ENCODE data around the gene ZNF124.

The ZNF124 gene

GRCh38 chr1:247210376-247211117 is 38.7 kb upstream of the ZNF124 start:
- no peak for TF ChIP-seq CTCF (IDR thresholded peaks at IDR 0.05; ENCODE audit: low read length)
- Histone ChIP-seq H3K9ac (ENCODE audit: low read length) (peak overlapping the region; percentile 73), H3K4me2 (ENCODE audit: low read length) (peak overlapping the region; percentile 99), H3K27ac (ENCODE audit: low read depth, low read length, poor library complexity, severe bottlenecking) (peak overlapping the region; percentile 39), H3K9me3 (ENCODE audit: low read length) (peaks cover 19% of the 10 kb centered on the region), H3F3A (ENCODE audit: insufficient read depth, low read length) (no peaks in the 10 kb centered on the region), H4K20me1 (ENCODE audit: insufficient read depth, low read length) (no peaks in the 10 kb centered on the region), H3K79me2 (ENCODE audit: insufficient read depth, low read length) (peaks cover 36% of the 10 kb centered on the region), H3K27me3 (ENCODE audit: insufficient read depth, low read length) (no peaks in the 10 kb centered on the region), H2AFZ (ENCODE audit: low read length) (peak overlapping the region; percentile 49; the same call in 1 of the 2 replicates), H3K36me3 (ENCODE audit: insufficient read depth, low read length) (peaks cover 39% of the 10 kb centered on the region), H3K4me1 (ENCODE audit: insufficient read depth, low read length, severe bottlenecking) (peaks cover 29% of the 10 kb centered on the region), H3K4me3 (ENCODE audit: low read depth, low read length, poor library complexity, severe bottlenecking) (peak overlapping the region; percentile 80), H3K9me2 (ENCODE audit: low read depth, low read length) (no peaks in the 10 kb centered on the region)

DNA sequence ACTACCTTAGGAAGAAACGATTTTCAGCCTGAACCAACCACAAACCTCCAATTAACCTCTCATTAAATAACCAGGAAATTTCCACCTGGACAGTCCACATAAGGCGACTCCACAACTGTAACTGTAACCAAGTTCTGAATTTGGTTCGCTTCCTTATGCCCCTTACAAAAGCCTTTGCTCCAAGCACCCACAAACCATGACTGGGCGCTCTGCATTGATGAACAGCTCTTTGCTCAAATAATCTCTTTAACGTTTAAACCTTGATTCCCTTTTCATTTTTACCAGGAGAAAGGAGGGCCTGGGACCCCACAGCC is 38.2 kb upstream of the ZNF124 start:
- Histone ChIP-seq H3K4me2 (ENCODE audit: low read length) (peak overlapping the region; percentile 99), H3F3A (ENCODE audit: insufficient read depth, low read length) (no peaks in the 10 kb centered on the region), H3K4me1 (ENCODE audit: insufficient read depth, low read length, severe bottlenecking) (peaks cover 29% of the 10 kb centered on the region), H3K27ac (ENCODE audit: low read depth, low read length, poor library complexity, severe bottlenecking) (peak overlapping the region; percentile 5), H3K9me3 (ENCODE audit: low read length) (peaks cover 20% of the 10 kb centered on the region), H3K79me2 (ENCODE audit: insufficient read depth, low read length) (peaks cover 36% of the 10 kb centered on the region), H3K9me2 (ENCODE audit: low read depth, low read length) (no peaks in the 10 kb centered on the region), H3K27me3 (ENCODE audit: insufficient read depth, low read length) (no peaks in the 10 kb centered on the region), H4K20me1 (ENCODE audit: insufficient read depth, low read length) (no peaks in the 10 kb centered on the region), H2AFZ (ENCODE audit: low read length) (no peak overlapping the region), H3K36me3 (ENCODE audit: insufficient read depth, low read length) (peaks cover 40% of the 10 kb centered on the region), H3K9ac (ENCODE audit: low read length) (peak overlapping the region; percentile 73), H3K4me3 (ENCODE audit: low read depth, low read length, poor library complexity, severe bottlenecking) (peak overlapping the region; percentile 80)
- TF ChIP-seq EZH2 (IDR thresholded peaks at IDR 0.05; ENCODE audit: borderline replicate concordance, low read length) (no peak), CTCF (IDR thresholded peaks at IDR 0.05; ENCODE audit: low read length) (no peak)

- Histone ChIP-seq H3K4me2 (ENCODE audit: low read length) (peak overlapping the region; percentile 99), H3K9ac (ENCODE audit: low read length) (peak overlapping the region; percentile 73), H3K79me2 (ENCODE audit: insufficient read depth, low read length) (peaks cover 36% of the 10 kb centered on the region), H3K4me1 (ENCODE audit: insufficient read depth, low read length, severe bottlenecking) (peaks cover 29% of the 10 kb centered on the region), H3K27ac (ENCODE audit: low read depth, low read length, poor library complexity, severe bottlenecking) (no peak overlapping the region), H2AFZ (ENCODE audit: low read length) (no peak overlapping the region), H3K4me3 (ENCODE audit: low read depth, low read length, poor library complexity, severe bottlenecking) (peak overlapping the region; percentile 80), H3F3A (ENCODE audit: insufficient read depth, low read length) (no peaks in the 10 kb centered on the region), H3K9me2 (ENCODE audit: low read depth, low read length) (no peaks in the 10 kb centered on the region), H3K36me3 (ENCODE audit: insufficient read depth, low read length) (peaks cover 43% of the 10 kb centered on the region), H3K27me3 (ENCODE audit: insufficient read depth, low read length) (no peaks in the 10 kb centered on the region), H3K9me3 (ENCODE audit: low read length) (peaks cover 20% of the 10 kb centered on the region), H4K20me1 (ENCODE audit: insufficient read depth, low read length) (no peaks in the 10 kb centered on the region)
- no peak for TF ChIP-seq CTCF (IDR thresholded peaks at IDR 0.05; ENCODE audit: low read length)
- no peak for TF ChIP-seq EZH2 (IDR thresholded peaks at IDR 0.05; ENCODE audit: borderline replicate concordance, low read length)
These were observed 37.6 kb upstream of the ZNF124 start for GRCh38 chr1:247209396-247209795.

Measured in OCI-LY1 (cell line).